ENCODE measurements around the gene ZNF728. TPM values are rescaled to one million over a fixed set of nuclear protein-coding genes. Genes with fewer than 3 reads are reported as not detected.

ZNF728 gene
- total RNA-seq (10 to 100 TPM in 1 of 7 donors, 1 to 10 TPM in 6; 2.2 to 10.3 (median 5.8) TPM), polyA plus RNA-seq (1 to 10 TPM in 1 of 2 donors, under 1 TPM in 1; 0.67 to 1.2 TPM)
- long read RNA-seq, donor 1, partial matches to known transcripts, result 0 of 4 reads
- long read RNA-seq, donor 1, other reads (novel, unspliced or antisense), result 0 of 4 reads
- long read RNA-seq, donor 2, transcript ZNF728-201 (4 exons, 2,015 nt), result major isoform, 5 of 5 reads
- long read RNA-seq, donor 2, partial matches to known transcripts, result 0 of 5 reads
- long read RNA-seq, donor 2, other reads (novel, unspliced or antisense), result 0 of 5 reads
- long read RNA-seq, donor 3, partial matches to known transcripts, result 0 of 4 reads
- long read RNA-seq, donor 3, other reads (novel, unspliced or antisense), result 1 of 4 reads

GRCh38 chr19:23002690-23003422 lies at the start of gene ZNF728:
ZNF728 (minus strand) TSS chr19:23003176; CDS start chr19:23003030, 146 bp downstream.
- no peaks in the 10 kb centered on the region for H3K4me1 ChIP-seq (ENCODE audit: insufficient read depth)
- peaks cover 0 to 3% of the 10 kb centered on the region in 2 donors for H3K9me3 ChIP-seq
- DNase-seq, result peak; percentile 65 to 75 (median 70)
- H3K36me3 ChIP-seq, result no peaks in the 10 kb centered on the region
- peak within 1 kb of the TSS in 1 of 2 donors; percentile 63 for H3K27ac ChIP-seq
- intact Hi-C loops (cut with DNase I), result no loop called here
- H3K4me3 ChIP-seq, result peak within 1 kb of the TSS; percentile 49
- TF ChIP-seq CTCF (IDR thresholded peaks at IDR 0.05), result no peak
- TF ChIP-seq POLR2A (IDR thresholded peaks at IDR 0.05), result no peak
- TF ChIP-seq EP300 (IDR thresholded peaks at IDR 0.05), result no peak
- H3K27me3 ChIP-seq, result no peaks in the 10 kb centered on the region
- 4 to 6% (median 6%) methylated on average over 42 to 46 of the region's 46 CpGs for WGBS, 3 donors

- Histone ChIP-seq H3K27ac (no peak overlapping the region), H3K36me3 (no peaks in the 10 kb centered on the region), H3K4me3 (no peak overlapping the region), H3K9me3 (no peaks in the 10 kb centered on the region), H3K4me1 (ENCODE audit: insufficient read depth) (no peaks in the 10 kb centered on the region), H3K27me3 (no peaks in the 10 kb centered on the region)
- no peak for TF ChIP-seq POLR2A (IDR thresholded peaks at IDR 0.05)
- no peak for TF ChIP-seq CTCF (IDR thresholded peaks at IDR 0.05)
- no peak for TF ChIP-seq EP300 (IDR thresholded peaks at IDR 0.05)
- intact Hi-C loops (cut with DNase I), result no loop called here
- WGBS, 3 donors, result 37 to 54% (median 44%) methylated on average over 1 of the region's 1 CpG
- no peak for DNase-seq
These were observed 49.4 kb upstream of the ZNF728 start for GRCh38 chr19:23052349-23052748.

DNA sequence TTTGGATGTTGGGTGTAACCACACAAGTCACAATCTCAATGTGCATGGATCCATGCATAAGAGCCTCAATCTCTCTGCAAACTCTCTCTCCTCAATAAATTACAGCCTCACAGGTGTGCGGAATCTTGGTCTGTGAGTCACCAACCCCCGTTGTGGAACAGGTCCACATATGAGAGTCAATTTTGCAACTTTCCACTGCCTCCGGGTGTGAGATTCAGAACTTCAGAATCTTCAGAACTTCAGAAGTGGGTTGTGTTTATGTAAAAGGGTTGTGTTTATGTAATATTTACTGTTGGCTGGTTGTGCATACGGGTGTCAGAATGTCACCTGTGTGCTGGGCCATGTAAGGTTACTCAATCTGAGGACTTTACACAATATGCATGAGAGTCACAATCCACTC lies 46.3 kb upstream of the ZNF728 start:
- no peak for DNase-seq

DNA sequence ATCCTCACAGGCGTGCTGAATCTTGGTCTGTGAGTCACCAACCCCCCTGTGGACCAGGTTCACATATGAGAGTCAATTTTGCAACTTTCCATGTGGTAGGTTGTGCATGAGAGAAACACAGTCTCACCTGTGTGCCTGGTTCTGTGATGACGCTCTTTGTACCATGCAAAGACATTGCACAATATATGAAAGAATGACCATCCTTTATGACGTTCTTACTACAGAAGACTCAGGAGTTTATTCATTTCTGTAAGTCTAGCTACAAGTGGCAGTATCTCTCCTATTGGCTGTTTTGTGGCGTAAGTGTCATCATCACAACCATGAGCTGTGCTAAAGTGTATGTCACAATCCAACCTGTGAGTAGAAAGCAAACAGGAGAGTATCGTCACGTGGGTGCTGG lies 43.8 kb upstream of the ZNF728 start:
- TF ChIP-seq CTCF (IDR thresholded peaks at IDR 0.05), result no peak
- TF ChIP-seq EP300 (IDR thresholded peaks at IDR 0.05), result no peak
- TF ChIP-seq POLR2A (IDR thresholded peaks at IDR 0.05), result no peak
- Histone ChIP-seq H3K36me3 (no peaks in the 10 kb centered on the region), H3K9me3 (no peaks in the 10 kb centered on the region), H3K27me3 (no peaks in the 10 kb centered on the region), H3K4me3 (no peak overlapping the region), H3K27ac (no peak overlapping the region), H3K4me1 (ENCODE audit: insufficient read depth) (no peaks in the 10 kb centered on the region)
- intact Hi-C loops (cut with DNase I), result no loop called here
- DNase-seq, result no peak
- WGBS, 3 donors, result 80 to 84% (median 83%) methylated on average over 6 of the region's 6 CpGs

More for the DNA sequence above, 46.3 kb upstream of the ZNF728 start:
- Histone ChIP-seq H3K9me3 (no peaks in the 10 kb centered on the region), H3K4me3 (no peak overlapping the region), H3K36me3 (no peaks in the 10 kb centered on the region), H3K4me1 (ENCODE audit: insufficient read depth) (no peaks in the 10 kb centered on the region), H3K27ac (no peak overlapping the region), H3K27me3 (no peaks in the 10 kb centered on the region)
- intact Hi-C loops (cut with DNase I), result no loop called here
- TF ChIP-seq CTCF (IDR thresholded peaks at IDR 0.05) (no peak), EP300 (IDR thresholded peaks at IDR 0.05) (no peak), POLR2A (IDR thresholded peaks at IDR 0.05) (no peak)
- 59 to 91% (median 89%) methylated on average over 4 of the region's 4 CpGs for WGBS, 3 donors
